K562 (cell line): ENCODE data around the gene KLB. TPM values are rescaled to one million over a fixed set of nuclear protein-coding genes. Genes with fewer than 3 reads are reported as not detected.

ENCODE experiments used
- BMI1 ChIP-seq: fragments of 150-350 bp; IDR thresholded peaks from 2 replicates; pipeline ENCODE4 v1.6.1; 2014; ENCODE audit warnings: low read length
- CBX8 ChIP-seq: fragments of 200-600 bp; sonication (generic); IDR thresholded peaks from 2 replicates; pipeline ENCODE4 v1.6.1; 2012; ENCODE audit warnings: borderline replicate concordance, mixed run types, low read depth, mild to moderate bottlenecking, moderate library complexity, mixed read lengths, low read length, control low read depth, inconsistent platforms; ENCODE audit not compliant: poor library complexity, severe bottlenecking; ENCODE audit errors: extremely low read depth
- FOXJ2 ChIP-seq: fragments of 200-800 bp; sonication (Bioruptor generic); IDR thresholded peaks from 2 replicates; pipeline ENCODE4 v1.6.1; 2016; ENCODE audit warnings: missing genetic modification characterization, missing compliant biosample characterization
- IRF2 ChIP-seq: sonication (generic); formaldehyde crosslinking; IDR thresholded peaks from 2 replicates; pipeline ENCODE4 v1.8.1; 2022; ENCODE audit warnings: mild to moderate bottlenecking, missing genetic modification reagents
- OTX1 ChIP-seq: fragments of 450-650 bp; formaldehyde crosslinking; IDR thresholded peaks from 2 replicates; pipeline ENCODE4 v1.4.0; 2022; ENCODE audit warnings: mild to moderate bottlenecking
- TAF9B ChIP-seq: fragments of 450-650 bp; IDR thresholded peaks from 2 replicates; pipeline ENCODE4 v1.6.1; 2018; ENCODE audit warnings: mild to moderate bottlenecking; ENCODE audit not compliant: partially characterized antibody
- TRIM28 ChIP-seq: fragments of 450-650 bp; IDR thresholded peaks from 2 replicates; pipeline ENCODE4 v1.6.1; 2017
- WHSC1 ChIP-seq: IDR thresholded peaks from one replicate; pipeline ENCODE4 v1.6.1; 2012; ENCODE audit warnings: low read length, control low read depth, inconsistent platforms
- YBX1 ChIP-seq: fragments of 450-650 bp; IDR thresholded peaks from 2 replicates; pipeline ENCODE4 v1.7.1; 2016; ENCODE audit warnings: mild to moderate bottlenecking
- ZKSCAN3 ChIP-seq: fragments of 250-450 bp; sonication (Bioruptor Pico); IDR thresholded peaks from 2 replicates; pipeline ENCODE4 v1.4.0; 2020
- ZNF12 ChIP-seq: sonication (generic); formaldehyde crosslinking; IDR thresholded peaks from 2 replicates; pipeline ENCODE4 v1.4.0; 2020; ENCODE audit warnings: mild to moderate bottlenecking, missing genetic modification reagents
- ZNF121 ChIP-seq: sonication (generic); formaldehyde crosslinking; conservative IDR thresholded peaks from 2 replicates; pipeline ENCODE4 v1.8.0; 2022; ENCODE audit warnings: missing genetic modification reagents
- ZNF175 ChIP-seq: fragments of 200-800 bp; sonication (Bioruptor generic); IDR thresholded peaks from 2 replicates; pipeline ENCODE4 v1.6.1; 2016; ENCODE audit warnings: low read depth, mild to moderate bottlenecking, missing genetic modification characterization, missing compliant biosample characterization
- ZNF561 ChIP-seq: fragments of 450-650 bp; formaldehyde crosslinking; conservative IDR thresholded peaks from 2 replicates; pipeline ENCODE4 v1.4.0; 2020; ENCODE audit warnings: mild to moderate bottlenecking, moderate library complexity
- polyA plus RNA-seq, 8 experiments: library from polyadenylated mRNA; depleted of rRNA in 4 of 8; stranded (reverse) in 5 of 8; unstranded in 3 of 8; fragments of >200 nt; fragmentation: Nextera tagmentation in 2 of 8; fragmentation: Illumina TruSeq in 1 of 8; extraction: Ambion mirVana in 2 of 8; extraction: Trizol in 1 of 8; gene quantifications; 2 replicates each; pipeline versions ENCODE4 v1.2.1 to v1.2.3, GENCODE V29; 2011 to 2014; ENCODE audit warnings: inconsistent platforms in 1 of 8, missing spikeins in 1 of 8
- total RNA-seq, 7 experiments: library from RNA; depleted of rRNA in 6 of 7; stranded (reverse); fragments of >200 nt in 6 of 7; fragmentation: Illumina TruSeq in 2 of 7; extraction: Trizol in 2 of 7; gene quantifications; 2 replicates each; pipeline versions ENCODE4 v1.2.1 to v1.2.3, GENCODE V29; 2011 to 2021; ENCODE audit warnings: low replicate concordance in 1 of 7
- TF ChIP-seq, protein P1 (sequence below): fragments of 250-450 bp; sonication (Bioruptor Pico); IDR thresholded peaks from 2 replicates; pipeline ENCODE4 v1.4.0; 2020; ENCODE audit warnings: mild to moderate bottlenecking
- TF ChIP-seq, protein P2 (sequence below): sonication (generic); formaldehyde crosslinking; IDR thresholded peaks from 2 replicates; pipeline ENCODE4 v1.8.0; 2022; ENCODE audit warnings: missing genetic modification reagents, mild to moderate bottlenecking, borderline replicate concordance
- TF ChIP-seq, protein P3 (sequence below), 2 experiments: IDR thresholded peaks; 2 replicates each; pipeline ENCODE4 v1.6.1; 2011; ENCODE audit warnings: borderline replicate concordance in 1 of 2, control low read depth in 1 of 2, low read depth in 1 of 2, low read length in 1 of 2, mild to moderate bottlenecking in 1 of 2, mixed read lengths in 1 of 2, moderate library complexity in 1 of 2; ENCODE audit not compliant: insufficient read depth in 1 of 2, insufficient read length in 1 of 2, poor library complexity in 1 of 2, severe bottlenecking in 1 of 2; ENCODE audit errors: extremely low read depth in 1 of 2
- TF ChIP-seq, protein P4 (sequence below): fragments of 250-450 bp; sonication (Bioruptor Pico); IDR thresholded peaks from 2 replicates; pipeline ENCODE4 v1.8.0; 2022; ENCODE audit warnings: moderate library complexity, mild to moderate bottlenecking, inconsistent platforms
- TF ChIP-seq, protein P5 (sequence below), 2 experiments: fragments of 450-650 bp; conservative IDR thresholded peaks; 2 replicates each; pipeline ENCODE4 v1.6.1; 2017; ENCODE audit warnings: mild to moderate bottlenecking in 2 of 2, moderate library complexity in 2 of 2
- TF ChIP-seq, protein P6 (sequence below): fragments of 250-450 bp; sonication (Bioruptor Pico); IDR thresholded peaks from 2 replicates; pipeline ENCODE4 v1.4.0; 2020

Gene KLB
- total and polyA plus RNA-seq, 9 of the 15 experiments (the other 6 are each of a cell fraction or from before 2014, with no cell fraction given): 0.04 to 0.13 TPM; not detected in 7

DNA sequence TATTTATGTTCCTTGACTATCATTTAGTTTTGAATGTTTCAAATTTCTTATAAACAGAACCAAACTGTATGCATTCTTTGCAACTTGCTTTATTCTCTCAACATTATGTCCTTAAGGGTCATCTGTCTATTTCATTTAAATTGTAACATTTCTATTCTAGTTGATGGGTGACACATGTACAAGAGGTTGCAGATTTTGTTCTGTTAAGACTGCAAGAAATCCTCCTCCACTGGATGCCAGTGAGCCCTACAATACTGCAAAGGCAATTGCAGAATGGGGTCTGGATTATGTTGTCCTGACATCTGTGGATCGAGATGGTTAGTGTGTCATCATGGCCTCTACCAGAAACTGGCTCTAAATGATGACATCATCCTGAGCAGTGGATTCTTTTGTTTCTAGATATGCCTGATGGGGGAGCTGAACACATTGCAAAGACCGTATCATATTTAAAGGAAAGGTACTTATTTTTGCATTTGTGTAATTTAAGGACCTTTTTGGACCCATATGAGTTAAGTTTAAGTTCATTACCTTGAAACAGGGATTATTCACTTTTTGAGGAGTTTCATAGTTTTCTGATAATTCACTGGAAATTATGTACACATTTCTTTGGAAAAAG, 58.3 kb downstream of the KLB start (continued):
- TF ChIP-seq ZNF561 (CRISPR knock-in tag) (no peak), TRIM28 (no peak), WHSC1 (no peak), ZKSCAN3 (CRISPR knock-in tag) (no peak), ZNF175 (peak; percentile 65; the same call in 1 of the 2 replicates), ZNF12 (CRISPR knock-in tag) (no peak), OTX1 (CRISPR knock-in tag) (no peak), TAF9B (peak; percentile 31), IRF2 (CRISPR knock-in tag) (no peak), BMI1 (no peak), YBX1 (no peak), CBX8 (no peak), FOXJ2 (tag) (0 out of 2 replicates have a peak, but pooled peaks have one; percentile 21), ZNF121 (CRISPR knock-in tag) (no peak)
- TF ChIP-seq, protein P1, sequence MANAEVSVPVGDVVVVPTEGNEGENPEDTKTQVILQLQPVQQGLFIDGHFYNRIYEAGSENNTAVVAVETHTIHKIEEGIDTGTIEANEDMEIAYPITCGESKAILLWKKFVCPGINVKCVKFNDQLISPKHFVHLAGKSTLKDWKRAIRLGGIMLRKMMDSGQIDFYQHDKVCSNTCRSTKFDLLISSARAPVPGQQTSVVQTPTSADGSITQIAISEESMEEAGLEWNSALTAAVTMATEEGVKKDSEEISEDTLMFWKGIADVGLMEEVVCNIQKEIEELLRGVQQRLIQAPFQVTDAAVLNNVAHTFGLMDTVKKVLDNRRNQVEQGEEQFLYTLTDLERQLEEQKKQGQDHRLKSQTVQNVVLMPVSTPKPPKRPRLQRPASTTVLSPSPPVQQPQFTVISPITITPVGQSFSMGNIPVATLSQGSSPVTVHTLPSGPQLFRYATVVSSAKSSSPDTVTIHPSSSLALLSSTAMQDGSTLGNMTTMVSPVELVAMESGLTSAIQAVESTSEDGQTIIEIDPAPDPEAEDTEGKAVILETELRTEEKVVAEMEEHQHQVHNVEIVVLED (CRISPR knock-in tag): peak; percentile 29; the same call in 1 of the 2 replicates
- TF ChIP-seq, protein P2, sequence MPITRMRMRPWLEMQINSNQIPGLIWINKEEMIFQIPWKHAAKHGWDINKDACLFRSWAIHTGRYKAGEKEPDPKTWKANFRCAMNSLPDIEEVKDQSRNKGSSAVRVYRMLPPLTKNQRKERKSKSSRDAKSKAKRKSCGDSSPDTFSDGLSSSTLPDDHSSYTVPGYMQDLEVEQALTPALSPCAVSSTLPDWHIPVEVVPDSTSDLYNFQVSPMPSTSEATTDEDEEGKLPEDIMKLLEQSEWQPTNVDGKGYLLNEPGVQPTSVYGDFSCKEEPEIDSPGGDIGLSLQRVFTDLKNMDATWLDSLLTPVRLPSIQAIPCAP (CRISPR knock-in tag): no peak
- TF ChIP-seq, protein P3, sequence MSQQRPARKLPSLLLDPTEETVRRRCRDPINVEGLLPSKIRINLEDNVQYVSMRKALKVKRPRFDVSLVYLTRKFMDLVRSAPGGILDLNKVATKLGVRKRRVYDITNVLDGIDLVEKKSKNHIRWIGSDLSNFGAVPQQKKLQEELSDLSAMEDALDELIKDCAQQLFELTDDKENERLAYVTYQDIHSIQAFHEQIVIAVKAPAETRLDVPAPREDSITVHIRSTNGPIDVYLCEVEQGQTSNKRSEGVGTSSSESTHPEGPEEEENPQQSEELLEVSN (IDR thresholded peaks at IDR 0.05; ENCODE audit: borderline replicate concordance in 1 of 2, extremely low read depth in 1 of 2, insufficient read depth in 1 of 2, insufficient read length in 1 of 2, low read depth in 1 of 2, low read length in 1 of 2, poor library complexity in 1 of 2, severe bottlenecking in 1 of 2): no peak
- TF ChIP-seq, protein P4, sequence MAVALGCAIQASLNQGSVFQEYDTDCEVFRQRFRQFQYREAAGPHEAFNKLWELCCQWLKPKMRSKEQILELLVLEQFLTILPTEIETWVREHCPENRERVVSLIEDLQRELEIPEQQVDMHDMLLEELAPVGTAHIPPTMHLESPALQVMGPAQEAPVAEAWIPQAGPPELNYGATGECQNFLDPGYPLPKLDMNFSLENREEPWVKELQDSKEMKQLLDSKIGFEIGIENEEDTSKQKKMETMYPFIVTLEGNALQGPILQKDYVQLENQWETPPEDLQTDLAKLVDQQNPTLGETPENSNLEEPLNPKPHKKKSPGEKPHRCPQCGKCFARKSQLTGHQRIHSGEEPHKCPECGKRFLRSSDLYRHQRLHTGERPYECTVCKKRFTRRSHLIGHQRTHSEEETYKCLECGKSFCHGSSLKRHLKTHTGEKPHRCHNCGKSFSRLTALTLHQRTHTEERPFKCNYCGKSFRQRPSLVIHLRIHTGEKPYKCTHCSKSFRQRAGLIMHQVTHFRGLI (CRISPR knock-in tag): no peak
- TF ChIP-seq, protein P5, sequence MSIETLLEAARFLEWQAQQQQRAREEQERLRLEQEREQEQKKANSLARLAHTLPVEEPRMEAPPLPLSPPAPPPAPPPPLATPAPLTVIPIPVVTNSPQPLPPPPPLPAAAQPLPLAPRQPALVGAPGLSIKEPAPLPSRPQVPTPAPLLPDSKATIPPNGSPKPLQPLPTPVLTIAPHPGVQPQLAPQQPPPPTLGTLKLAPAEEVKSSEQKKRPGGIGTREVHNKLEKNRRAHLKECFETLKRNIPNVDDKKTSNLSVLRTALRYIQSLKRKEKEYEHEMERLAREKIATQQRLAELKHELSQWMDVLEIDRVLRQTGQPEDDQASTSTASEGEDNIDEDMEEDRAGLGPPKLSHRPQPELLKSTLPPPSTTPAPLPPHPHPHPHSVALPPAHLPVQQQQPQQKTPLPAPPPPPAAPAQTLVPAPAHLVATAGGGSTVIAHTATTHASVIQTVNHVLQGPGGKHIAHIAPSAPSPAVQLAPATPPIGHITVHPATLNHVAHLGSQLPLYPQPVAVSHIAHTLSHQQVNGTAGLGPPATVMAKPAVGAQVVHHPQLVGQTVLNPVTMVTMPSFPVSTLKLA (conservative IDR thresholded peaks at IDR 0.05): peak; percentile 41 to 43; a peak in 2 of 4 replicates
- TF ChIP-seq, protein P6, sequence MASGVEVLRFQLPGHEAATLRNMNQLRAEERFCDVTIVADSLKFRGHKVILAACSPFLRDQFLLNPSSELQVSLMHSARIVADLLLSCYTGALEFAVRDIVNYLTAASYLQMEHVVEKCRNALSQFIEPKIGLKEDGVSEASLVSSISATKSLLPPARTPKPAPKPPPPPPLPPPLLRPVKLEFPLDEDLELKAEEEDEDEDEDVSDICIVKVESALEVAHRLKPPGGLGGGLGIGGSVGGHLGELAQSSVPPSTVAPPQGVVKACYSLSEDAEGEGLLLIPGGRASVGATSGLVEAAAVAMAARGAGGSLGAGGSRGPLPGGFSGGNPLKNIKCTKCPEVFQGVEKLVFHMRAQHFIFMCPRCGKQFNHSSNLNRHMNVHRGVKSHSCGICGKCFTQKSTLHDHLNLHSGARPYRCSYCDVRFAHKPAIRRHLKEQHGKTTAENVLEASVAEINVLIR: peak; percentile 75
